Stimulated activated CD4-positive, alpha-beta T cell treated with anti-CD3 and anti-CD28 coated beads, Interleukin-15, amount 100 ng/mL, for 48 hours (primary cell): ENCODE data around the gene PDLIM1.

Experiments used
- DNase-seq, 2 donors: peaks; one replicate each; pipeline ENCODE4 v3.0.0-alpha.2; 2020; ENCODE audit warnings: low read depth in 2 of 2

PDLIM1 gene

DNA sequence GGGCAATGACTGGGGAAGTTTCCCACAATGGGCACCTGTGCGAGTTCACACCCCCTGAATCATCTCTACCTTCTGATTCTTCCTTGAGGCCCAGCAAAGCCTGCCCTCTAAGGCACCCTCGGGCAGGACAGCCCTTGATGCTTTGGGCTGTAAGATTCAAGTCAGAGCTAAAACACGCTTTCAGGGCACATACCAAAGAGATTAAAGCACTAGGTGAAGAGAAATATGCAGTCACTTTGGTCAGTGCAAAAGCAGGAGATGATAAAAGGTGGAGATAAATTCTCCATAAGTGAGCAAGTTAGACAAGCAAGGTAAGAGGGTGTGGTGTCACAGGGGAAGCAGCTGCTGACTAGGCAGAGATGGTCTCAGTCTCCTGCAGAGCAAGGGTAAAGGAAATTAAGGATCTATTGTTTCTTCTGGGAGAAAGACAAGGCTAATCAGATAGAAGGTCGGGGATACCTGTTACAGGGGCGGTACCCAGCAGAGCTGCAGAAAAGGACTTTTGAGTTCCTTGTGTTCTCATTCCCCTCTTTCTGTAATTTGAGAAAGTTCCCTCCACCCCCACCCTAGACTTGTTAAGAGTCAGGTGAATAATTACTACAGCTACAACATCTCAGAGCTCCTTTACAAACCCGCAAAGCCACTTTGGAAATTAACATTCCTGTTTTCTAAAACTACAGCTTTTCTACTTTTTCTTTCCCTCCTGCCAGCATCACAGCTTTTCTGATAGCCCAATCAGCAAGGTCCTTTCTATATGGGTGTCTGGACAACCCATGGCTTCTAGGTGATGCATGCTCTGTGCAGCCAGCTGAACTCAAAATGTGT is 26.4 kb downstream of the PDLIM1 start:
- no peak for DNase-seq

DNA sequence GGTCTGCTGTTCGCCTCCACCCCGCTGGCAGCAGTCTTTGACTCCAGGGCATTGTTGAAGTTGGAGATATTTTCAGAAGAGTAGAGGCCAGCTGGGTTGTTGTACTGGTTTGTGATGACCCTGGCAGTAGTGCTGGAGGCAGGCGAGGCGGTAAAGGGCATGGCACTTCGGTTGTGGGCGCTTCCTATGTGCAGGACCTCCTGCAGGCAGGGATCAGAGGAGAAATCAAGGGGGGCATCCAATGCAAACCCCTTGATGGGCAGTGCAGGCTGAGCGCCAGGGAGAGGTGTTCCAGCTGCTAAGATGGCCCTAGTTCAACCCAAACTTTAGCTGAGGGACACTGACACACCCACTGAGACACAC is 27.0 kb downstream of the PDLIM1 start:
- DNase-seq = no peak

DNA sequence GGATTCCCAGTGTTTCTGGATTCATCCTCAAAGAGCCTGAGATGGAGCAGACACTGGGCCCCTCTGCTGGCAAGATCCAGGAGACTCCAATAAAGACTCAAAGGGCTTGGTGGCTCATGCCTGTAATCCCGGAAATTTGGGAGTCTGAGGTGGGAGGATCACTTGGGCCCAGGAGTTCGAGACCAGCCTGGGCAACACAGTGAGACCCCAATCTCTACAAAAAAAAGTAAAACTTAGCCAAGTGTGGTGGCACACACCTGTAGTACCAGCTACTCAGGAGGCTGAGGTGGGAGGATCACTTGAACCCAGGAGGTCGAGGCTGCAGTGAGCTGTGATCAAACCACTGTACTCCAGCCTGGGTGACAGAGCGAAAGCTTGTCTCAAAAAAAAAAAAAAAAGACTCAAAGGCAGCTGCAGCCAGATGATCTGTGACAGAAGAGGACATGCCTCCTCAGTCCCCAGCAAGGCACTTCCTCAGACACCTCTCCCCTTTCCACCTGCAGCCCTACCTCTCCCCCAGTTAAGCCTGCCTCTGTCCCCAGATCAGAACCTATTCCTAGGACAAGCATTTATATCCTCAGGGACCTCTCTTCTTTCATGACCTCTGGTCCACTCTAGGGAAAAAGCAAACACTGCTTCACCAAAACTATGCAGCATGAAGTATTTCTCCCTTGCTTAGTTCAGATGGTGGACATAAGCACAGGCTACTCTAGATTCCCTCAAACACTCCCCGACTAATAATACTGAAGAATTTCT is 27.9 kb downstream of the PDLIM1 start:
- DNase-seq = no peak

DNA sequence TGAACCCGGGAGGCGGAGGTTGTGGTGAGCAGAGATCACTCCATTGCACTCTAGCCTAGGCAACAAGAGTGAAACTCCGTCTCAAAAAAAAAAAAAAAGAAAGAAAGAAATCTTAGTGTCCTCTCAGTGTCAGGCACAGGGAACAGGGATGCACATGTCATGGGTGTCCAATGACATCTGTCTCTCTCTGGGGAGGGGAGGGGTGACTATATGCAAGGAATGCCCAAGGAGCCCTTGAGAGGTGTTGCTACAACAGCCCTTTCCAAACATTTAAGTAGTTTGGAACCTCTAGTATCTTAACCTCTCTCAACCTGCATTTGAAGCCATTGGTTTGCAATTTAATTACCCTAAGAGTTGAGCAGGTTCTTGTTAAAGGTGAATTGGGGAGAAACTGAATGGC is 28.9 kb downstream of the PDLIM1 start:
- DNase-seq = no peak

DNA sequence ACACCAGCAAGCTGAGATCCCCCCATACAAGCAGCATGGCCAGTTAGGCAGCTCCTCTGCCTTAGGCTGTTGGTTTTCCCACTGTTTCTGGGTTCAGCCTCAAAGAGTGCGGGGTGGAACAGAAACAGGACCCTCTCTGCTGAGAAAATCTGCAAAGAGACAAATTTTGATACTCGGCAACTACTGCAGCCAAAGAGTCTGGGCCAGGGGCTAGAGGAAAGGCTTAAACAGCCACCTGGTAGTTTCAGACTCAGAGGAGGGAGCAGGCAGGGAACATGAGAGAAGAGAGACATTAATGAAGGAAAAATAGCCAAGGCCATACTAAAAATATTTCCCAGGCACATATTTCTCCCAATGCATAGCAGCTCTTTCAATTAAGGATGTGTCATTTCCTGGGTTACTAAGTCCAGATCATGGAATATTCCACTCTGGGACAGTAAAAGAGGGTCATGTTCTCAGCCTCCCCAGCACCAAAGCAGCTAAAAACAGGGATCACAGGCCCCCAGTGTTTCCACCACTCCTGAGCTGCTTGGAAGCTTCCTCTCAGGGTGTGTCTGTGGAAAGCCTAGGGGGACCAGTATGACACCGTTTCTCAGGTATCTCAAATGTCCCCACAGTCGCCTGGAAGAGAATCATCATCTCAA is 29.8 kb downstream of the PDLIM1 start:
- no peak for DNase-seq

DNA sequence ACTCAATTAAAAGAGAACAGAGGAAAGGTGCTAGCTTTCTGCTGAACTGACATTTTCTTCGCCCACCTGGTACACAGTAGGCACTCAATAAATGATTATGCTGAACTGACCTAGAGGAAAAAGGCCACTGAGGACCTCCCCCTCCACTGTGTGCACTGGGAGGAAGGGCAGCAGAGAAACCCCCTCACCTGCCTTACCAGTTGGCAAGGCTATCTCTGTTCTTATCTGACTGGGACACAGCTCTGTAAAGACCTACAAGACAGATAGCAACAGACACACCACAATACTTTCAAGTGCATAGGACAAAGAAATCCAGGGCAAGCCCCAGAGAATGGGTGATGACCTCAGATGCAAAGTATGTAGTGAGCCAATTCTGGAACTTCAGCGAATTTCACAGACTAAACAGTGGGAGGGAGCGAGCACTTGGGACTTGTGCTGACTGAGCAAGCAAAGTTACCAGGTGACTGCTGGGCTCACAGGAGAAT is 30.4 kb downstream of the PDLIM1 start:
- DNase-seq = no peak

DNA sequence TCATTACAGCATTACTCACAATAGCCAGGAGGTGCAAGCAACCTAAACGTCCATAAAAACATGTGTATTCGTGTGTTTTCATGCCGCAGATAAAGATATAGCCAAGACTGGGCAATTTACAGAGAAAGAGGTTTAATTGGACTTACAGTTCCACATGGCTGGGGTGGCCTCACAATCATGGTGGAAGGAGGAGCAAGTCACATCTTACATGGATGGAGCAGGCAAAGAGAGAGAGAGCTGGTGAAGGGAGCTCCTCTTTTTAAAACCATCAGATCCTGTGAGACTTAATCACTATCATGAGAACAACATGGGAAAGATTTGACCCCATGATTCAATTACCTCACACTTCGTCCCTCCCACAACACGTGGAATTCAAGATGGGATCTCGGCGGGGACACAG is 33.0 kb downstream of the PDLIM1 start:
- DNase-seq = no peak

DNA sequence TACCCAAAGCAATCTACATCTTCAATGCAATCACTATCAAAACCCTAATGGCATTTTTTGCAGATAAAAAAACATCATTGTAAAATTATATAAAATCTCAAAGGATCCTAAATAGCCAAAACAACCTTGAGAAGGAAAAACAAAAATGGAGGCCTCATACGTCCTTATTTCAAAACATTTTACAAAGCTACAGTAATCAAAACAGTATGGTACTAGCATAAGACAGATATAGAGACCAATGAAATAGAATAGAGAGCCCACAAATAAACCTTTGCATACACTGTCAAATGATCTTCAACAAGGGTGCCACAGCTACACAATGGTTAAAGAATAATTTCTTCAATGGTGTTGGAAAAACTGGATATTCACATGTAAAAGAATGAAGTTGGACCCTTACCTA is 34.5 kb downstream of the PDLIM1 start:
- DNase-seq = no peak

DNA sequence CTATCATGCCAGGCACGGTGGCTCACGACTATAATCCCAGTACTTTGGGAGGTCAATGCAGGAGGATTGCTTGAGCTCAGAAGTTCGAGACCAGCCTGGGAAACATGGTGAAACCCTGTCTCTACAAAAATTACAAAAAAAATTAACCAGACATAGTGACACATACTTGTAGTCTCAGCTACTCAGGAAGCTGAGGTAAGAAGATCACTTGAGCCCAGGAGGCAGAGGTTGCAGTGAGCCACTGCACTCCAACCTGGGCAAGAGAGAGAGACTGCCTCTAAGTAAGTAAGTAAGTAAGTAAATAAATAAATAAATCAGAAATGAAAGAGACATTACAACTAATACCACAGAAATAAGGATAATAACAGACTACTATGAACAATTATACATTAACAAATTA is 36.2 kb downstream of the PDLIM1 start:
- DNase-seq = no peak

DNA sequence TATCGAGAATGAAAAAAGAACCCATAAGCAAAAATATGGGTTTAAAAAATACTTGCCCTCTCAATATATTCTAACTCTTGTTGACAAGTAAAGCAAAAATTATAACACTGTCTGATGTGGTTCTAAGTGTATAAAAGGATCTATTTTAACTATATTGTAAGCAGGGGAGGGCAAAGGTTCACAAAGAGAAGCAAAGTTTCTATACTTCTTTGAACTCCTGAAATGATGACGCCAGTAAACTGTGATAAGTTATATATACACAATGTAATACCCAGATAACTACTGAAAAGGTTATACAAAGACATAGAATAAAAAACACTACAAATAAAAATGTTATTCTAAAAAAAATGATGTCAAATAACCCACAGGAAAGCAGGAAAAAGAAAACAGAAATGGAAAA is 37.1 kb downstream of the PDLIM1 start:
- no peak for DNase-seq

DNA sequence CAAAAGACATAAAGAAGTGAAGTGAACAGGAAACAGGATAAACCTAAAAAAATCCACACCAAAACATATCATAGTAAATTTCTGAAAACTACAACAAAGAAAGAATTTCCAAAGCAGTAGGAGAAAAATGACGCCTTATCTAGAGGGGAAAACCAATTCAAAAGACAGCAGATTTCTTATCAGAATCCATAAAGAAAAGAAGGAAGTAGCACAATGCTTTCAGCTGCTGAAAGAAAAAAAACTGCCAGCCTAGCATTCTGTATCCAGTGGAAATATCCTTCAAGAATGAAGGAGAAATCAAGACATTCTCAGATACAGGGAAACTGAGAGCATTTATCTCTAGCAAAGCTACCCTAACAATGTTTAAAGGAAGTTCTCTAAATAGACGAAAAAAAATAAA is 37.8 kb downstream of the PDLIM1 start:
- no peak for DNase-seq

DNA sequence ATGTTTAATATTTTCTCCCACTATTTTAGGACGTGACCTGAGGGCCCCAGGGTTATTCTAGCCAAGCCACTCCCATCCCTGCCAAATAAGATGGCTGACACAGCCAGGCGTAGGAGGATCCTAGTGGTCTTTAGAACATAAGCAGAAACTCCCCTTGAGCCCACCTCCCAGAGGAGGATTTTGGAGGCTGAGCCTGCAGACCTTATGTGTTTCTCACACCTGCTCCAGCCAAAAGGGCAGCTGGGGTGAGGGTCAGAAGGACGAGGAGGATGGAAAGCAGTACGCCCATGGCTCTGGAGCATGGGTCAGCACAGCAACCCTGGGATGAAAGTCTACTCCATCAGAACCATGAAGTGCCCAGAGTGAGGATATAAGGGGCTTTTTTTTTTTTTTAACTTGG is 39.9 kb downstream of the PDLIM1 start:
- no peak for DNase-seq

DNA sequence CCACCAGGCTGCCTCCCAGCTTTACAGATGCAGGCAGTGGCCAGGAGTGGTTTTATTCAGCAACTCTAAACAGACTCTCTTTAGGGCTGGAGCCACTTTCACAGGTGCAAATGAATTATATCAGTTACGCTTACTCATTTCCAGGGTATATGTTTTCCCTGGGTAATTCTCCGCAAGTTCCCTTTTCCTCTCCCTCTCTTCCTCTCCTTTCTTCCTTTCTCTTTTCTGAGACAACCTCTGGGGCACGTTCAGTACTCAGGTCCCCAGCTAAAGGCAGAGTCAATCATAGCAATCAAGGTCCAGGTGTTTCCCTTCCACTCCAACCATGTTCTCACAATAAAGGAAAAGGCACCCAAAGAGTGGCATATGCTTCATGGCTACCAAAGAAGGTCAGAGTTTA is 41.3 kb downstream of the PDLIM1 start:
- no peak for DNase-seq

DNA sequence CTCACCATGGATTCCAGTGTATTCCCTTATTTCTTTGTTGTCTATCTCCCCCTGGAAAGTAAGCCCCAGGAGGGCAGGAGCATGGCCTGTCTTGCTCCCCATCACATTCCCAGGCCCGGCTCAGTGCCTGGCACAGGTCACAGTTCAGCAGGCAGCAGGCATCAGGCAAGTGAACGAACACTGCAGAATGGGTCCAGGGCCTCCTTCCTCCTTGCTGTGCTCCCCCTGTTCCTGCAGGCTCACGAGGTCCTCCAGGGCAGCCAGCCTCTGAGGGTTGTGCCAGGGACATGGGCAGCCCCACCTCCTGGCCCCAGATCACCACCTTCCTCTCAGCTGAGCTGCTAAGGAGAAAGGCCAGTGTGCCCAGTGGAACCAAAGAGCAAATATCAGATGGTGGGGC is 41.8 kb downstream of the PDLIM1 start:
- DNase-seq = no peak

DNA sequence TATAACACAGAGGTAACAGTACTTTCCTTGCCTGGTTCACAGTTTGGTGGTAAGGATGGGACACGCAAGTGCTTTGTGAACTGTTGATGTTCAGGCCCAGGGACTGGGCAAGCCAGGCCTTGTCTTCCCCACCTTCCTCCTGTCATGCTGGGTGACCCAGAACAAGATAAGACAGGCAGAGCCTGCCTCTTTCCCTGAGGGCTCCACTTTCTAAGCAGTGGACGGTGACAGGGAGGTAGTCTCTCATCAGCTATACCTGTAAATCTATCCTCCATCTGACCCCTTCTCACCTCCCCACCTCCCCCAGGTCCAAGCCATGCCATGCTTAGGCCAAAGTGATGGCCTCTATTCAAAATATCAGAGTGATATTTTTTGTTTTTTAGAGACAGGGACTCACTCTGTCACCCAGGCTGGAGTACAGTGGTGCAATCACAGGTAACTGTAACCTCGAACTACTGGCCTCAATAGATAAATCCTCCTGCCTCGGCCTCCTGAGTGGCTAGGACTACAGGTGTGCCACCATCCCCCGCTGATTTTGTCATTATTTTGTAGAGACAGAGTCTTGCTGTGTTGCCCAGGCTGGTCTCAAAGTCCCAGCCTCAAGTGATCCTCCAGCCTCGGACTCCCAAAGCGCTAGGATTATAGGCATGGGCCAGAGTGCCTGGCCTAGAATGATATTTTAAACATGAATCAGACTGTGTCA is 42.8 kb downstream of the PDLIM1 start:
- DNase-seq = no peak

DNA sequence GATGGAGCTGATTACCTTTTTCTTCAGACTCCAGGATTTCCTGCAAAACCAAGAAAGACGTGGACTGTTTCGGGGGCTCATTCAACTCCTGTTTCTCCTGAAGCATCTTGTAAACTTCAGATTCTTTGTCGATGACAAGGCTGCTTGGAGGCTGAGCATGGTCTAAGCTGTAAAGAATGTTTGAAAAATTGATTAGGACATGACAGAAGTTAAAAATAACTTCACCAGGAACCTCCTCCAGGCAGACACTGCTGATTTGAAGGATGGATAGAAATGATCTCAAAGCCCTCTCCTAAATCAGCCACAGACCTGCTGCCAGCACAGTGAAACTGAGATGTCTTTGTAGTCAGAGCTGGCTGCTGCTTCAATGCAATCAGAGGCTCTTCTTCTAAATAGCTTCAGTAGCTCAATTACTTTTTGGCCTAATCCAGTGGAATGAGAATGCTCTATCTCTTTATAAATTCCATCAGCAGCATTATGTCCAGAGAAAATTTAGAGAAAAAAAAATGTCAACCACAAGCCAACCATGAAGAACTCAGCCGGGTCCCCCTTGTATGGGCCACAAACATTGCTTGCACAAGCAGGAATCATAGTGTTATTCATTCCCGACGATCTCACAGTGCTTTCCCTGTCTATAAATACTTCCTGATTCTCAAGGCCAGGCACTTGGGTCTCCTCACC is 43.5 kb downstream of the PDLIM1 start:
- no peak for DNase-seq

DNA sequence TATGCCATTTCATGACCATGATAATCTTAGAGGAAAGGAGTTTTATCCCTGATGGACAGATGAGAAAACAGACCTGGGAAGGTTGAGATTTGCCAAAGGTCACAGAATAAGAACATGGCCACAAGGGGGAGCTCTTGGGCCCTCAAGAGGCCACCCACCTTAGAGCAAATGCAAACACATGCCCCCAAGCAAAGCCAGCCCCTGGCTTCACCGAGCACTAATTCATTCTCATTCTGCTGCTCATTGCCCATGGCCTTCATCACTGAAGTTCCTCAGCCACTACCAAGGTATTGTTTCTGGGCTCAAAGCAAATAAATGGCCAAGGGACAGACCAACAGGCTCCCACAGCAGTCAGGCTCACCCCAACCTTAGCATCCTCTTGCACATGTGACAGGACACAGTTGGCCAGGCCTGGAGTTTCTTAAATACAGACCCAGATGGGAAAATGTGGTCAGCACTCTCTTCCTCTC is 44.2 kb downstream of the PDLIM1 start:
- DNase-seq = peak; percentile 30 to 55

DNA sequence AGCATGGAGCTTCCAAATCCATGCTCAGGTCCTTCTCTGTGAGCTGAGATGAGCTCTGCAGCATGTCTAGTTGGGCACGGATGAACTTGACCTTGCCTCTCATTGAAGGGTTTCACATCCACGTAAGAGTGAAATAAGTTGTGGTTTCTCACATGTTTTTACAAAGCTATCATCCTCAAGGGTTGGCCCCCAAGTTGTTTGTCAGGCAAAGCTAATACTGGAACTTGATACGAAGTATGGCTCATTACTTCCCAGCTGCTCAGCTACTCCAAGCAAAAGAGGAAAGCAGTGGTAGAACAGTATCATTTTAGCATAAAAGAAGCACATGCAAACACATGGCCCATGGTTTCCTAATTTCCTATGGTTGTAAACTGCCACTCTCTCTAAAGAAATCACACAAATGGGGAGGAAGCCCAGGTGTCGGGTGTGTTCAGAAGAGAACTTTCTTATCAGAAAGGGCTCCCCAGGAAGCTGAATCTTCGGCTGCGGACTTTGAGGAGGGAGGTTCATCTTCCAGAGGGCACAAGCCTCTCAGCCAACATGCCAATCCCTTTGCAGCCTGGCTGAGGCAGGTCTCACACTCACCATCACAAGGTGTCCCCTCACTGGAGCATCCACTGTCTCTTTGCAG is 45.3 kb downstream of the PDLIM1 start:
- no peak for DNase-seq

DNA sequence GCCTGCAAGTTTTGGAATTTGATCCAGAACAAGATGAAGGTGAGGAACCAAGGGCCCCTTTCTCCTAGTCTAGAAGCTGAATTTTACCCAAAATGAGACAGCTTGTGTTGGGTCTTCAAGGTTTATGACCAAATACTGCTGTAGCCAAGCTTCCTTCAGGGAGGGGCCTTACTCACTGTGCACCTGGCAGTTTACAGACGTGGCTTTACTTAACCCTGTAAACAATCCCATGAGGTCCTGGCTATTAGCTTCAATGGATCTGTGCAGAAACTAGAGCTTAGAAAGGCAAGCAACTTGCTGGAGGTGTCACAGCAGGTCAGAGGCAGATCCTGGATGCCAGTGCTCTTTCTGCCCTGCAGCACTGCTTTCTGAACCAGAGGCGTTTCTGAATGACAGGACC is 46.7 kb downstream of the PDLIM1 start:
- no peak for DNase-seq

DNA sequence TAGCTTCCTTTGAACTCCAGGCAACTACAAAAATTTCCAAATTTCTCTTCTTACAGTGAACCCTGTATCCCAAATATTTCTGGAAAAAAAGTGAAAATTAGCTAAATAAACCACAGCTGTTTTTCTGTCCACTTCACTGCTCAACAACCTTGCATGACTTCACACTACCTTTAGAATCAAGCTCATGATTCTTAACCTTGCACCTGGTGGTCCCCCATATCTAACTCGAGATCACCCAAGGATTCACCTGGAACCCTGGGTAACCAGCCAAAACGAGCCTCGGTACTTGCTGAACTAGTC is 47.5 kb downstream of the PDLIM1 start:
- no peak for DNase-seq
